ENCODE measurements around the gene MARCO. TPM values are rescaled to one million over a fixed set of nuclear protein-coding genes. Genes with fewer than 3 reads are reported as not detected.

Gene MARCO
- total and polyA plus RNA-seq, 4 donors = 0.54 to 29.2 (median 11.6) TPM

DNA sequence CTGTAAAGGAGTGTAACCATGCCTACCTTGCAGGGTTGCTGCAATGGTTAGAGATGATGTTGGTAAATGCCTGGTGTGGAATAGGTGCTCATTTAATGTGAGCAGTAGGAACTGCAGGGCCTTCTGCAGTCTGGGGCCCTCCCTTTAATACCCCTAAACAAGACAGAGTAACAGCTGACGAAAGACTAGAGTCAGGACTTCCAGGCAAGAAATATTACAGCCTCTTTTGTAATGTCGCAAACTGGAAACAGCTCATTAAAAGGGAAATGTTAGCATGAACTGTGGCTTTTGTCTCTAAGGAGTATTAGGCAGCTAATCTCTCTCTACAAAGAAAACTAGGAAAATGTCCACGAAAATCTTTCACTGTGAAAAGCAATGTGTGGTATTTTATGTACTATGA, 26.0 kb downstream of the MARCO start:
- Histone ChIP-seq H3K4me1 (ENCODE audit: control insufficient read depth in 1 of 2, insufficient read depth in 2 of 2, low read length in 2 of 2) (no peaks in the 10 kb centered on the region), H3K36me3 (ENCODE audit: control insufficient read depth in 1 of 2, insufficient read depth in 2 of 2, low read length in 1 of 2) (no peaks in the 10 kb centered on the region), H3K27me3 (ENCODE audit: control insufficient read depth in 1 of 2, insufficient read depth in 2 of 2, low read length in 1 of 2) (no peaks in the 10 kb centered on the region), H3K27ac (ENCODE audit: low read depth in 1 of 2, low read length in 2 of 2) (no peak overlapping the region), H3K9me3 (ENCODE audit: control insufficient read depth, low read length) (no peaks in the 10 kb centered on the region), H3K4me3 (ENCODE audit: low read length in 2 of 2) (no peak overlapping the region)
- DNase-seq = no peak
- intact Hi-C loops (cut with DNase I) = no loop called here
- WGBS, 2 donors = 51 to 63% methylated on average over 3 of the region's 3 CpGs
- ATAC-seq (ENCODE audit: low FRiP score) = no peak

DNA sequence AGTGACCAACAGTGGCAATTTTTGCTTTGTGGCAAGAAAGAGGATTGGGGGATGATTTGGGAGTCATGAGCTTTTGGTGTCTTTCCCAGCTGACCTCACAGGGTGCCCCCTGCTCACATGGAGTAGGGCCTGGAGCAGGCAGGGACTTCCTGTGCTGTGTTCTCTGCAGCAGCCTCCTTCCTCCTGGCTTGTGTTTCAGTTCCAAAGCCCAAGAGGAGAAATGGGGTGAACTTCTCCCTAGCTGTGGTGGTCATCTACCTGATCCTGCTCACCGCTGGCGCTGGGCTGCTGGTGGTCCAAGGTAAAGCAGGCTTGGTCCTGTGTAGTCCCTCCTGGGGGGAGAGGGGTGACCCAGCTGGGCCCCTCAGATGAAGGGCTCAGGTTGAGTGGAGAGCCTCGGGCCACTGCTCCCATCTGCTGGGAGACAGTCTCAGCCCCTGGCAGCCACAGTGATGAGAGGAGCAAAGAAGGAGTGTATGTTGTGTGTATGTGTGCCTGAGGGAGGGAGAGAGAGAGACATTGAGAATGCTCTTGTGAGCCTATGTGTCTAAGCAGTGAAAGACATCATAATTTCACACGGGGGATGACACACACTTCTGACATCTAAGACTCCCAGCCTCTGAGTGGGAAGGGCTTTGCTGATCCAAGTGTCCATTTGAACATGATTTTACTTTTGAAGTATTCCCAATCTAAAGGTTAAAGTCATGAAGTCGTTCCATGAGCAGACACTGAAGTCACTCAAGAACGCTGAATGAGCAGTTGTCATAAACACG, 27.2 kb downstream of the MARCO start:
- H3K9me3 ChIP-seq (ENCODE audit: control insufficient read depth, low read length) = no peaks in the 10 kb centered on the region
- WGBS, 2 donors = 80 to 81% methylated on average over 7 of the region's 7 CpGs
- no peak for DNase-seq
- H3K27me3 ChIP-seq (ENCODE audit: control insufficient read depth in 1 of 2, insufficient read depth in 2 of 2, low read length in 1 of 2) = no peaks in the 10 kb centered on the region
- ATAC-seq (ENCODE audit: low FRiP score) = no peak
- no peaks in the 10 kb centered on the region for H3K4me1 ChIP-seq (ENCODE audit: control insufficient read depth in 1 of 2, insufficient read depth in 2 of 2, low read length in 2 of 2)
- no peak overlapping the region for H3K27ac ChIP-seq (ENCODE audit: low read depth in 1 of 2, low read length in 2 of 2)
- H3K4me3 ChIP-seq (ENCODE audit: low read length in 2 of 2) = no peak overlapping the region
- no peaks in the 10 kb centered on the region for H3K36me3 ChIP-seq (ENCODE audit: control insufficient read depth in 1 of 2, insufficient read depth in 2 of 2, low read length in 1 of 2)
- intact Hi-C loops (cut with DNase I) = no loop called here

GRCh38 chr2:118969734-118970395, 27.9 kb downstream of the MARCO start:
- Histone ChIP-seq H3K36me3 (ENCODE audit: control insufficient read depth in 1 of 2, insufficient read depth in 2 of 2, low read length in 1 of 2) (no peaks in the 10 kb centered on the region), H3K4me1 (ENCODE audit: control insufficient read depth in 1 of 2, insufficient read depth in 2 of 2, low read length in 2 of 2) (no peaks in the 10 kb centered on the region), H3K27ac (ENCODE audit: low read depth in 1 of 2, low read length in 2 of 2) (no peak overlapping the region), H3K9me3 (ENCODE audit: control insufficient read depth, low read length) (no peaks in the 10 kb centered on the region), H3K4me3 (ENCODE audit: low read length in 2 of 2) (no peak overlapping the region), H3K27me3 (ENCODE audit: control insufficient read depth in 1 of 2, insufficient read depth in 2 of 2, low read length in 1 of 2) (no peaks in the 10 kb centered on the region)
- ATAC-seq (ENCODE audit: low FRiP score) (no peak), DNase-seq (no peak)
- intact Hi-C loops (cut with DNase I) = no loop called here
- WGBS, 2 donors = 83% methylated on average over 16 of the region's 16 CpGs

GRCh38 chr2:118970396-118971135, 28.6 kb downstream of the MARCO start:
- Histone ChIP-seq H3K9me3 (ENCODE audit: control insufficient read depth, low read length) (no peaks in the 10 kb centered on the region), H3K4me3 (ENCODE audit: low read length in 2 of 2) (no peak overlapping the region), H3K36me3 (ENCODE audit: control insufficient read depth in 1 of 2, insufficient read depth in 2 of 2, low read length in 1 of 2) (no peaks in the 10 kb centered on the region), H3K4me1 (ENCODE audit: control insufficient read depth in 1 of 2, insufficient read depth in 2 of 2, low read length in 2 of 2) (no peaks in the 10 kb centered on the region), H3K27ac (ENCODE audit: low read depth in 1 of 2, low read length in 2 of 2) (no peak overlapping the region), H3K27me3 (ENCODE audit: control insufficient read depth in 1 of 2, insufficient read depth in 2 of 2, low read length in 1 of 2) (no peaks in the 10 kb centered on the region)
- WGBS, 2 donors = 64 to 67% methylated on average over 10 of the region's 10 CpGs
- ATAC-seq (ENCODE audit: low FRiP score) (peak; percentile 5), DNase-seq (peak in 1 of 2 donors; percentile 68)
- intact Hi-C loops (cut with DNase I) = no loop called here

DNA sequence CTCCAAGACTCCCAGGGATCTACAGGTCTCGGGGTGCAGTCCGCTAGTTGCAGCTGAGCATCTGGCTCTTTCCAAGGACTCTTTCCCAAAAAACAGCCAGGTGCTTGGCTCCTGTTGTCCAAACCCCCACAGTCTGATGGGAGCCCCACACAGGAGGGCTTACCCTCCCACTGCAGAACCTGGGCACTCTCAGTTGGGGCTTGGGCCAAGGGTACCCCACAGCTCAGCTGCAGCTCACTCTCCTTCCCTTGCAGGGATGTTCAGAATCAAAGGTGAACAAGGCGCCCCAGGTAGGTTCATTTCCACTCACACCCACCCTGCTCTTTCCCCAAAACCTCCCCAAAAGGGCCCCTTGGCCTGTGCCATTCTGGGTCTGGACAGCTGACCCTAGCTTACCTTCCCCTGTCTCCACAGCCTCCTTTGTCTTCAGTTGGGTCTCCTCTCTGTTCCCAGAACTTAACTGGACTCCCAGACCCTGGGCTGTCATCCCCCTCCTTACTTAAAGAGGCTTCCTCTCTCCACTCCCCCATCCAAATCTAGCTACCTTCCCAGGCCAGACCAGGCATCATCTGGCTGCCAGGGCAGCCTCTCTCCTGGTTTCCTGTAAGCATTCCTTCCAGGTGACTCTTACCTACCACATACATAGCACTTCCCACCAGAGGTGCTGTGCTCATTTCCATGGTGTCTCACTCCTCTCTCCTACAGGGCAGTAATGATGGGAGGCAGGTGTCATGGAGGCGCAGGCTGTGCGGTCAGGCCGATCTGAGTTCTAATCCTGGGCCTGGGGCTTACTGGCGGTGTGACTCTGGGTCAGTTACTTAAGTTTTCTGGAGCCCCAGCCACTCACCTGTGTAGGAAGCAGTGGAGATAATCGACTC, 29.5 kb downstream of the MARCO start:
- no peak overlapping the region for H3K4me3 ChIP-seq (ENCODE audit: low read length in 2 of 2)
- intact Hi-C loops (cut with DNase I) = no loop called here

DNA sequence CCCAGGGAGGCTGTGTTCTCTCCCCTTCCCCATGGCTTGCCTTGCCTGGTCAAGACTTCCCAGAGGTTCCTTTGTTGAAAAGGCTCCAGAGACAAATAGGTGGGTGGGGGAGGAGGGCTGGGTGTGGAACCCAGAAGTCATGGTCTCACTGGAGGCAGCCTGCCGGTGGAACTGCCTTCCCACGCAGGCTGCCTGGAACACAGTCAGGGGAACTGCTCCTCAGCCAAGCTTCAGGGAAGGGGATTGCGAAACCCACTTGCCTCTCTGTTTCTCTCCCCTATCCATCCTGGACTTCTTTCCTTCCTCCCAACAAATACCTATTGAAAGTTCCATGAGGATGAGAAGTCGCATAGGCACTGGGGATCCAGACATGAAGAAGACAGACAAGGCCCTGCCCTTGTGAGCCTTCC, 31.6 kb downstream of the MARCO start:
- no peak overlapping the region for H3K27ac ChIP-seq (ENCODE audit: low read depth in 1 of 2, low read length in 2 of 2)
- no peaks in the 10 kb centered on the region for H3K4me1 ChIP-seq (ENCODE audit: control insufficient read depth in 1 of 2, insufficient read depth in 2 of 2, low read length in 2 of 2)
- WGBS, 2 donors = 57 to 61% methylated on average over 4 of the region's 4 CpGs
- no peaks in the 10 kb centered on the region for H3K27me3 ChIP-seq (ENCODE audit: control insufficient read depth in 1 of 2, insufficient read depth in 2 of 2, low read length in 1 of 2)
- H3K9me3 ChIP-seq (ENCODE audit: control insufficient read depth, low read length) = no peaks in the 10 kb centered on the region
- H3K36me3 ChIP-seq (ENCODE audit: control insufficient read depth in 1 of 2, insufficient read depth in 2 of 2, low read length in 1 of 2) = no peaks in the 10 kb centered on the region
- ATAC-seq (ENCODE audit: low FRiP score) = no peak
- H3K4me3 ChIP-seq (ENCODE audit: low read length in 2 of 2) = no peak overlapping the region
- peak in 1 of 2 donors; percentile 51 for DNase-seq
- intact Hi-C loops (cut with DNase I) = no loop called here

More for the DNA sequence above, 29.5 kb downstream of the MARCO start:
- Histone ChIP-seq H3K36me3 (ENCODE audit: control insufficient read depth in 1 of 2, insufficient read depth in 2 of 2, low read length in 1 of 2) (no peaks in the 10 kb centered on the region), H3K27me3 (ENCODE audit: control insufficient read depth in 1 of 2, insufficient read depth in 2 of 2, low read length in 1 of 2) (no peaks in the 10 kb centered on the region), H3K27ac (ENCODE audit: low read depth in 1 of 2, low read length in 2 of 2) (no peak overlapping the region), H3K4me1 (ENCODE audit: control insufficient read depth in 1 of 2, insufficient read depth in 2 of 2, low read length in 2 of 2) (no peaks in the 10 kb centered on the region), H3K9me3 (ENCODE audit: control insufficient read depth, low read length) (no peaks in the 10 kb centered on the region)
- 87 to 88% methylated on average over 8 of the region's 8 CpGs for WGBS, 2 donors
- ATAC-seq (ENCODE audit: low FRiP score) = no peak
- no peak for DNase-seq

DNA sequence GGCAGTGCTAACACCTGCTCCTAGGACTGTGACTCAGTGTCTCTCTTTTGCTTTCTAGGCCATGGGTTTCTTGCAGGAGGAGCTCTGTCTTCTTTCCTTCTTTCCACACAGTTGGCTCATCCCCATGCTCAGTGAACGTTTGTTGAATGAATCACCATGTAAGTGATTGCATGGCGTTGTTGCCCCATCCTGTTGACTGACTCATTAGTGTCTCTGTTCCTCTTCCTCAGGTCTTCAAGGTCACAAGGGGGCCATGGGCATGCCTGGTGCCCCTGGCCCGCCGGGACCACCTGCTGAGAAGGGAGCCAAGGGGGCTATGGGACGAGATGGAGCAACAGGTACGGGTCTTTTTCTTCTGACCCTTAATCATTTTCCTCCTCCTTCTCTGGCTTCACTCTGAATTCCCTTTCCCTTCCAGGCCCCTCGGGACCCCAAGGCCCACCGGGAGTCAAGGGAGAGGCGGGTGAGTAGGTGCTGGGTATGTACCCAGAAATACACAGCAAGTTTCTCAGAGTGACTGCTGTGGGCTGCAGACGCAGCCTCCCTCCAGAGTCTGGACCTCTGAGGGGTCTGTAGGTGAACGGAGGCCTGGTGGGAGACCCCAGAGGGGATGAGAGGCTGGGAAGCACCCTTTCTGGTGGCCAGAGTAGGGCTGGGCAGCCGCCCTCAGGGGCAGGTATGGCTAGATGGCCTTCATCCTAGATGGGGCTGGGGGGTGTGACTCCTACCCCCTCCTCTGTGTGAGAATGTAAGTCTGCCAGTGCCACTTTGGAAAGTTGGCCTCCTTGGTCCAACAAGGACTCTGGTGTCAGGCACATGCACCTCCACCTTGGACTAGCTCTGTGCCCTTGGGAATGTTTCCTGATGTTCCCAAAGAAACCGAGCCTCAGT, 32.4 kb downstream of the MARCO start:
- DNase-seq (no peak), ATAC-seq (ENCODE audit: low FRiP score) (no peak)
- no peak overlapping the region for H3K27ac ChIP-seq (ENCODE audit: low read depth in 1 of 2, low read length in 2 of 2)
- intact Hi-C loops (cut with DNase I) = no loop called here
- H3K36me3 ChIP-seq (ENCODE audit: control insufficient read depth in 1 of 2, insufficient read depth in 2 of 2, low read length in 1 of 2) = no peaks in the 10 kb centered on the region
- no peaks in the 10 kb centered on the region for H3K27me3 ChIP-seq (ENCODE audit: control insufficient read depth in 1 of 2, insufficient read depth in 2 of 2, low read length in 1 of 2)
- H3K9me3 ChIP-seq (ENCODE audit: control insufficient read depth, low read length) = no peaks in the 10 kb centered on the region
- H3K4me1 ChIP-seq (ENCODE audit: control insufficient read depth in 1 of 2, insufficient read depth in 2 of 2, low read length in 2 of 2) = no peaks in the 10 kb centered on the region
- H3K4me3 ChIP-seq (ENCODE audit: low read length in 2 of 2) = no peak overlapping the region
- 66 to 73% methylated on average over 13 of the region's 13 CpGs for WGBS, 2 donors

Measured in aorta (tissue), 5 donors.